SK-N-SH treated with all-trans-retinoic acid at 6 μM for 48 hours (cell line): ENCODE results near the gene ERVK3-1.

Experiments used
- ISL1 ChIP-seq: fragments of 250-450 bp; sonication (Bioruptor Pico); IDR thresholded peaks from 2 replicates; pipeline ENCODE4 v2.1.2; 2022; ENCODE audit warnings: mild to moderate bottlenecking, moderate library complexity
- SNAI2 ChIP-seq: fragments of 250-450 bp; sonication (Bioruptor Pico); IDR thresholded peaks from 2 replicates; pipeline ENCODE4 v1.5.0; 2020; ENCODE audit warnings: mild to moderate bottlenecking, moderate library complexity
- ZFP30 ChIP-seq: fragments of 450-650 bp; formaldehyde crosslinking; IDR thresholded peaks from 2 replicates; pipeline ENCODE4 v1.5.0; 2022; ENCODE audit warnings: mild to moderate bottlenecking, moderate library complexity

DNA sequence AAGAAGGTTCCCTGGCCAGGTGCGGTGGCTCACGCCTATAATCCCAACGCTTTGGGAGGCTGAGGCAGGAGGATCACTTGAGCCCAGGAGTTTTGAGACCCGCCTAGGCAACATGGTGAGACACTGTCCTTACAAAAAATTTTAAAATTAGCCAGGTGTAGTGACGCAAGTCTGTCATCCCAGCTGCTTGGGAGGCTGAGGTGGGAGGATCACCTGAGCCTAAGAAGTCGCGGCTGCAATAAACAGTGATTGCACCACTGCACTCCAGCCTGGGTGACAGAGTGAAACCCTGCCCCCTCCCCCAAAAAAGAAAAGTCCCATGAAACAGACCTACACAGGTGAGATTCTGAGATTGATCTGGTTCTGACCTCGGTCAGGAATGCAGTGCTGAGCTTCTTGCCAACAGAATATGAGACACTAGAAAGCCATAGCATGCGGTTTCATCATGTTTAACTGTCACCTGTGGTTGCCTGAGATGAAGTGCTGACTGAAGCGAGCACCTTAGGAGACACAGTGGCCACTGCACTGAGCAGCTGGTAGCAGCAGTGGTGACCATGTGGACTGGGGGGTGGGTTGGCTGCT lies 50.1 kb downstream of the ERVK3-1 start:
- no peak for TF ChIP-seq ZFP30 (CRISPR knock-in tag)
- TF ChIP-seq SNAI2 (CRISPR knock-in tag): no peak
- no peak for TF ChIP-seq ISL1 (CRISPR knock-in tag)
